ENCODE data around the gene MARVELD2. TPM values are rescaled to one million over a fixed set of nuclear protein-coding genes. Genes with fewer than 3 reads are reported as not detected.

The MARVELD2 gene
- total and polyA plus RNA-seq, 2 of the 13 experiments (the other 11 are each of a cell fraction or from before 2014, with no cell fraction given) = 11.1 to 15.4 TPM

DNA sequence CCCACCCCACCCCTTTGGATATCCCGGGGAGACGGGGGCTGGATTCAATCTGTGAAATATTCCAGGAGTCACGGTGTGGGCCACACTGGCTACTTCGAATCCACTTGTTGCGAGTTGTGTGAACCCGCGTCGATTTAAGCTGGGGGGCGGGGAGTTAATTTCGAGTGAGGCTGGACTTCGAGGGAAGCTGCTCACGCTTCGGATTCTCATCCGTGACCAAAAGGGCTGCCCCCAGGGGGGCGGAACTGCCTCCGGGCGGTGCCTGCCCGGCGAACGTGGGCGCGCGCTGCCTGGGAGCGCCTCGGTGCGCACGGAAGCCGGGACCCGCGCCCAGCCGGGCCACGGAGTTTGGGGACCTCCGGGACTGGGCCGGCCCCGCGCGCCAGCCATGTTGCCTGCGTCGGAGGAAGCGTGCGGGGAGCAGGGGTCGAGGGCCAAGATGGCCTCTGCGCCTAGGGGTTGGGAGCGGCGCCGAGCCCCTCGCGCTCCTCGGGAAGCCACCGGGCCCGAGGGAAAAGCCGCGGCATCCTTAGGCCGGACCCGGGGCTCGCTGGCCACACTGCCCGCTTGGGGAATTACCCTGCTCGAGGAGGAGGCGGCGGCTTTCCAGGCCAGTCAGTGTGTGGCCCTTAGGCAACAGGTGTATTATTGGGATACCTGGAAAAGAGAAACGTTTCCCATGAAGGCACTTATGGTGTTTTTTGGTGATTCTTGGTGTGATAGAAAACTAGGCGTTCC lies 78.6 kb downstream of the MARVELD2 start (continued):
- TF ChIP-seq, protein P1, sequence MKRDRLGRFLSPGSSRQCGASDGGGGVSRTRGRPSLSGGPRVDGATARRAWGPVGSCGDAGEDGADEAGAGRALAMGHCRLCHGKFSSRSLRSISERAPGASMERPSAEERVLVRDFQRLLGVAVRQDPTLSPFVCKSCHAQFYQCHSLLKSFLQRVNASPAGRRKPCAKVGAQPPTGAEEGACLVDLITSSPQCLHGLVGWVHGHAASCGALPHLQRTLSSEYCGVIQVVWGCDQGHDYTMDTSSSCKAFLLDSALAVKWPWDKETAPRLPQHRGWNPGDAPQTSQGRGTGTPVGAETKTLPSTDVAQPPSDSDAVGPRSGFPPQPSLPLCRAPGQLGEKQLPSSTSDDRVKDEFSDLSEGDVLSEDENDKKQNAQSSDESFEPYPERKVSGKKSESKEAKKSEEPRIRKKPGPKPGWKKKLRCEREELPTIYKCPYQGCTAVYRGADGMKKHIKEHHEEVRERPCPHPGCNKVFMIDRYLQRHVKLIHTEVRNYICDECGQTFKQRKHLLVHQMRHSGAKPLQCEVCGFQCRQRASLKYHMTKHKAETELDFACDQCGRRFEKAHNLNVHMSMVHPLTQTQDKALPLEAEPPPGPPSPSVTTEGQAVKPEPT (CRISPR knock-in tag; IDR thresholded peaks at IDR 0.05; ENCODE audit: low read depth) = no peak; the same call in 1 of the 2 replicates
- no peak for TF ChIP-seq CENPT (CRISPR knock-in tag; IDR thresholded peaks at IDR 0.05; ENCODE audit: low read depth)
- 0 out of 2 replicates have a peak, but pooled peaks have one; percentile 30 for TF ChIP-seq KAT8 (CRISPR knock-in tag; IDR thresholded peaks at IDR 0.05)
- TF ChIP-seq RFXAP (CRISPR knock-in tag; IDR thresholded peaks at IDR 0.05; ENCODE audit: borderline replicate concordance) = peak; percentile 60; the same call in 1 of the 2 replicates
- TF ChIP-seq CAMTA2 (CRISPR knock-in tag; IDR thresholded peaks at IDR 0.05; ENCODE audit: borderline replicate concordance) = 0 out of 2 replicates have a peak, but pooled peaks have one; percentile 64
- TF ChIP-seq, protein P2, sequence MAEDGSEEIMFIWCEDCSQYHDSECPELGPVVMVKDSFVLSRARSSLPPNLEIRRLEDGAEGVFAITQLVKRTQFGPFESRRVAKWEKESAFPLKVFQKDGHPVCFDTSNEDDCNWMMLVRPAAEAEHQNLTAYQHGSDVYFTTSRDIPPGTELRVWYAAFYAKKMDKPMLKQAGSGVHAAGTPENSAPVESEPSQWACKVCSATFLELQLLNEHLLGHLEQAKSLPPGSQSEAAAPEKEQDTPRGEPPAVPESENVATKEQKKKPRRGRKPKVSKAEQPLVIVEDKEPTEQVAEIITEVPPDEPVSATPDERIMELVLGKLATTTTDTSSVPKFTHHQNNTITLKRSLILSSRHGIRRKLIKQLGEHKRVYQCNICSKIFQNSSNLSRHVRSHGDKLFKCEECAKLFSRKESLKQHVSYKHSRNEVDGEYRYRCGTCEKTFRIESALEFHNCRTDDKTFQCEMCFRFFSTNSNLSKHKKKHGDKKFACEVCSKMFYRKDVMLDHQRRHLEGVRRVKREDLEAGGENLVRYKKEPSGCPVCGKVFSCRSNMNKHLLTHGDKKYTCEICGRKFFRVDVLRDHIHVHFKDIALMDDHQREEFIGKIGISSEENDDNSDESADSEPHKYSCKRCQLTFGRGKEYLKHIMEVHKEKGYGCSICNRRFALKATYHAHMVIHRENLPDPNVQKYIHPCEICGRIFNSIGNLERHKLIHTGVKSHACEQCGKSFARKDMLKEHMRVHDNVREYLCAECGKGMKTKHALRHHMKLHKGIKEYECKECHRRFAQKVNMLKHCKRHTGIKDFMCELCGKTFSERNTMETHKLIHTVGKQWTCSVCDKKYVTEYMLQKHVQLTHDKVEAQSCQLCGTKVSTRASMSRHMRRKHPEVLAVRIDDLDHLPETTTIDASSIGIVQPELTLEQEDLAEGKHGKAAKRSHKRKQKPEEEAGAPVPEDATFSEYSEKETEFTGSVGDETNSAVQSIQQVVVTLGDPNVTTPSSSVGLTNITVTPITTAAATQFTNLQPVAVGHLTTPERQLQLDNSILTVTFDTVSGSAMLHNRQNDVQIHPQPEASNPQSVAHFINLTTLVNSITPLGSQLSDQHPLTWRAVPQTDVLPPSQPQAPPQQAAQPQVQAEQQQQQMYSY (CRISPR knock-in tag; IDR thresholded peaks at IDR 0.05) = no peak
- no peak for TF ChIP-seq ZNF615 (CRISPR knock-in tag; IDR thresholded peaks at IDR 0.05; ENCODE audit: borderline replicate concordance)
- TF ChIP-seq, protein P3, sequence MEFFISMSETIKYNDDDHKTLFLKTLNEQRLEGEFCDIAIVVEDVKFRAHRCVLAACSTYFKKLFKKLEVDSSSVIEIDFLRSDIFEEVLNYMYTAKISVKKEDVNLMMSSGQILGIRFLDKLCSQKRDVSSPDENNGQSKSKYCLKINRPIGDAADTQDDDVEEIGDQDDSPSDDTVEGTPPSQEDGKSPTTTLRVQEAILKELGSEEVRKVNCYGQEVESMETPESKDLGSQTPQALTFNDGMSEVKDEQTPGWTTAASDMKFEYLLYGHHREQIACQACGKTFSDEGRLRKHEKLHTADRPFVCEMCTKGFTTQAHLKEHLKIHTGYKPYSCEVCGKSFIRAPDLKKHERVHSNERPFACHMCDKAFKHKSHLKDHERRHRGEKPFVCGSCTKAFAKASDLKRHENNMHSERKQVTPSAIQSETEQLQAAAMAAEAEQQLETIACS (CRISPR knock-in tag; IDR thresholded peaks at IDR 0.05) = peak; percentile 65; the same call in 1 of the 2 replicates
- peak; percentile 22; the same call in 1 of the 2 replicates for TF ChIP-seq KDM5B (CRISPR knock-in tag; IDR thresholded peaks at IDR 0.05; ENCODE audit: borderline replicate concordance)
- 0 out of 2 replicates have a peak, but pooled peaks have one; percentile 53 for TF ChIP-seq FOXC1 (CRISPR knock-in tag; IDR thresholded peaks at IDR 0.05; ENCODE audit: borderline replicate concordance)
- no peak for TF ChIP-seq ZNF333 (CRISPR knock-in tag; IDR thresholded peaks at IDR 0.05; ENCODE audit: borderline replicate concordance)
- TF ChIP-seq NFE2 (CRISPR knock-in tag; IDR thresholded peaks at IDR 0.05) = no peak
- no peak for TF ChIP-seq ZNF383 (CRISPR knock-in tag; IDR thresholded peaks at IDR 0.05; ENCODE audit: borderline replicate concordance)
- TF ChIP-seq ZBTB20 (CRISPR knock-in tag; IDR thresholded peaks at IDR 0.05; ENCODE audit: borderline replicate concordance, low read depth) = no peak; the same call in 1 of the 2 replicates
- TF ChIP-seq, protein P4, sequence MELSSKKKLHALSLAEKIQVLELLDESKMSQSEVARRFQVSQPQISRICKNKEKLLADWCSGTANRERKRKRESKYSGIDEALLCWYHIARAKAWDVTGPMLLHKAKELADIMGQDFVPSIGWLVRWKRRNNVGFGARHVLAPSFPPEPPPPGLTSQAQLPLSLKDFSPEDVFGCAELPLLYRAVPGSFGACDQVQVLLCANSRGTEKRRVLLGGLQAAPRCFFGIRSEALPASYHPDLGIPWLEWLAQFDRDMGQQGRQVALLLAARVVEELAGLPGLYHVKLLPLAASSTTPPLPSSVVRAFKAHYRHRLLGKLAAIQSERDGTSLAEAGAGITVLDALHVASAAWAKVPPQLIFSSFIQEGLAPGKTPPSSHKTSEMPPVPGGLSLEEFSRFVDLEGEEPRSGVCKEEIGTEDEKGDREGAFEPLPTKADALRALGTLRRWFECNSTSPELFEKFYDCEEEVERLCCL (CRISPR knock-in tag; IDR thresholded peaks at IDR 0.05; ENCODE audit: borderline replicate concordance) = no peak
- TF ChIP-seq MXI1 (IDR thresholded peaks at IDR 0.05; ENCODE audit: borderline replicate concordance, low read depth, low read length) = no peak
- TF ChIP-seq NCOA1 (CRISPR knock-in tag; IDR thresholded peaks at IDR 0.05) = peak; percentile 79
- TF ChIP-seq MTF1 (CRISPR knock-in tag; IDR thresholded peaks at IDR 0.05) = no peak
- TF ChIP-seq ZSCAN30 (CRISPR knock-in tag; IDR thresholded peaks at IDR 0.05) = no peak

Measured in HepG2 (cell line).